ENCODE data around the gene ARHGAP32. TPM values are rescaled to one million over a fixed set of nuclear protein-coding genes. Genes with fewer than 3 reads are reported as not detected.

ARHGAP32 gene
- total and polyA plus RNA-seq, 7 experiments from 2014 or later, result 2.3 to 10.5 (median 4.9) TPM

- H3K4me3 Mint-ChIP-seq, result no peak within 1 kb of the TSS
- POLR2A ChIA-PET, result no interaction called here
- peaks cover 0 to 26% (median 8%) of the 10 kb centered on the region in 5 donors for H3K27me3 Mint-ChIP-seq
These were observed 249.2 kb downstream of the ARHGAP32 start, which contains the start of gene TP53AIP1 for GRCh38 chr11:128942817-128943427. TSS of gene TP53AIP1 (minus strand) at chr11:128942871. CDS start at chr11:128937818, 5,053 bp downstream.

DNA sequence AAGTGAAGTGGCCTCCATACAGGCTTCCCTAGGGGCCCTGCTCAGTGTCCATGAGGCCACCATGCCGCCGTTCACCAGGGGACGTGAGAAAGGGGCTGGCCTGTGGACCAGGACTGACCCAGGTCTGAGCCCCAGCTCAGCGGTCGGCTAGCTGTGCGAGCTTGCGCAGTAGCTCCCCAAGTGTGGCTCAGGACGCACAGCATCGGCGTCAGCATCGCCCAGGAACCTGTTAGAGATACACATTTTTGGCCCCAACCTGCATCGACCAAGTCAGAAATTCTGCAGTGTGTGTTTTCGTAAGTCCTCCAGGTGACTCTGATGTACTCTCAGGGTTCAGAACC, 249.9 kb downstream of the ARHGAP32 start:
- ChIA-PET POLR2A (no interaction called here), CTCF (no interaction called here)
- Mint-ChIP-seq H3K4me3 (no peak overlapping the region), H3K9me3 (no peaks in the 10 kb centered on the region), H3K27me3 (peaks cover 0 to 26% (median 6%) of the 10 kb centered on the region in 5 donors), H3K4me1 (no peaks in the 10 kb centered on the region), H3K27ac (no peak overlapping the region), H3K36me3 (no peaks in the 10 kb centered on the region)
- Histone ChIP-seq H3K36me3 (ENCODE audit: control insufficient read depth in 2 of 3, insufficient read depth in 3 of 3, low read length in 3 of 3) (no peaks in the 10 kb centered on the region), H3K4me1 (ENCODE audit: control insufficient read depth in 2 of 2, insufficient read depth in 2 of 2, low read length in 2 of 2) (no peaks in the 10 kb centered on the region), H3K9me3 (ENCODE audit: control insufficient read depth in 2 of 3, low read length in 3 of 3) (no peaks in the 10 kb centered on the region), H3K27me3 (ENCODE audit: control insufficient read depth in 2 of 2, insufficient read depth in 2 of 2, low read length in 2 of 2) (no peaks in the 10 kb centered on the region), H3K4me3 (ENCODE audit: low read length) (no peak overlapping the region), H3K27ac (ENCODE audit: low read depth, low read length) (no peak overlapping the region)
- DNase-seq, result no peak
- intact Hi-C loops (cut with micrococcal nuclease), result no loop called here
- no peak for ATAC-seq

More at GRCh38 chr11:128942817-128943427, 249.2 kb downstream of the ARHGAP32 start, which contains the start of gene TP53AIP1:
- ATAC-seq (no peak), DNase-seq (no peak)
- Histone ChIP-seq H3K9me3 (ENCODE audit: control insufficient read depth in 2 of 3, low read length in 3 of 3) (no peaks in the 10 kb centered on the region), H3K4me1 (ENCODE audit: control insufficient read depth in 2 of 2, insufficient read depth in 2 of 2, low read length in 2 of 2) (no peaks in the 10 kb centered on the region), H3K27ac (ENCODE audit: low read depth, low read length) (no peak within 1 kb of the TSS), H3K4me3 (ENCODE audit: low read length) (no peak within 1 kb of the TSS), H3K36me3 (ENCODE audit: control insufficient read depth in 2 of 3, insufficient read depth in 3 of 3, low read length in 3 of 3) (no peaks in the 10 kb centered on the region), H3K27me3 (ENCODE audit: control insufficient read depth in 2 of 2, insufficient read depth in 2 of 2, low read length in 2 of 2) (no peaks in the 10 kb centered on the region)
- CTCF ChIA-PET, result no interaction called here
- no peaks in the 10 kb centered on the region for H3K9me3 Mint-ChIP-seq
- intact Hi-C loops (cut with micrococcal nuclease), result no loop called here
- H3K27ac Mint-ChIP-seq, result no peak within 1 kb of the TSS
- H3K36me3 Mint-ChIP-seq, result no peaks in the 10 kb centered on the region
- H3K4me1 Mint-ChIP-seq, result no peaks in the 10 kb centered on the region

DNA sequence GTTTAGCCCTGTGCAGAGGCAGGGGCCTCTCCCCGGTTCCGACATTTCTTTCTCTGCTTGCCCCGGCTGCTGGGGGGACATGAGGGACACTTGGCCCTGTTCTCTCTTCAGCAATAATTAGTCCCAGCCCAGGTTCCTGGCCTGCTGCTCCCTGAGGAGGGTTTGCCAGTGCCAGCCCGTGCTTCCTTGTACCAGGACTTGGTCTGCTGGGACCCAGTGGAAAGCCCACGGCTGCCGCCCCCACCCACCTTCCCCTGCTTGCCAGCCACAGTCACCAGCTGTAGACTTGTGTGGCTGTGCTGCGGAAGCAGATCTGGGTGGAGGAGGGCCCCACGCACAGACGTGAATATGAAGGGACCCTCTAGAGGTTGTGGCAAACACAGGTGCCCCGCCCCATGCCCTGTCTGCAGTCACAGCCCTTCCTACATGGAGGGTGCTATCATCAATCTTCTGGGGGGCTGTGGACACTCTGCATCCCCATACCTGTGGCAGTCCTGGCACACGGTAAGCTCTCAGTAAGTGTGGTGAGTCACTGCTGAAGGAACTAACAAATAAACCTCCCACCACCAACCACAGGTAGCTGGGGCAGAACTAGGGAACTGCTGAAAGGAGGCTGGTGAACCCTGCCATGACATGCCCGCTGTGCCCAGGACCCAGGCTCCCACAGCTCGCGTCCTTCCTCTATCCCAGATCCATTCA, 250.4 kb downstream of the ARHGAP32 start:
- H3K9me3 ChIP-seq (ENCODE audit: control insufficient read depth in 2 of 3, low read length in 3 of 3), result no peaks in the 10 kb centered on the region
- Mint-ChIP-seq H3K27me3 (peaks cover 0 to 26% (median 6%) of the 10 kb centered on the region in 5 donors), H3K9me3 (no peaks in the 10 kb centered on the region), H3K27ac (no peak overlapping the region), H3K4me3 (no peak overlapping the region), H3K4me1 (no peaks in the 10 kb centered on the region), H3K36me3 (no peaks in the 10 kb centered on the region)
- POLR2A ChIA-PET, result no interaction called here
- ATAC-seq, result no peak
- DNase-seq, result no peak
- no peaks in the 10 kb centered on the region for H3K4me1 ChIP-seq (ENCODE audit: control insufficient read depth in 2 of 2, insufficient read depth in 2 of 2, low read length in 2 of 2)
- intact Hi-C loops (cut with micrococcal nuclease), result no loop called here
- no peak overlapping the region for H3K27ac ChIP-seq (ENCODE audit: low read depth, low read length)
- no peaks in the 10 kb centered on the region for H3K36me3 ChIP-seq (ENCODE audit: control insufficient read depth in 2 of 3, insufficient read depth in 3 of 3, low read length in 3 of 3)
- H3K4me3 ChIP-seq (ENCODE audit: low read length), result no peak overlapping the region
- CTCF ChIA-PET, result no interaction called here
- no peaks in the 10 kb centered on the region for H3K27me3 ChIP-seq (ENCODE audit: control insufficient read depth in 2 of 2, insufficient read depth in 2 of 2, low read length in 2 of 2)

GRCh38 chr11:128941110-128941509, 251.0 kb downstream of the ARHGAP32 start:
- H3K36me3 ChIP-seq (ENCODE audit: control insufficient read depth in 2 of 3, insufficient read depth in 3 of 3, low read length in 3 of 3), result no peaks in the 10 kb centered on the region
- no peaks in the 10 kb centered on the region for H3K9me3 ChIP-seq (ENCODE audit: control insufficient read depth in 2 of 3, low read length in 3 of 3)
- Mint-ChIP-seq H3K4me1 (no peaks in the 10 kb centered on the region), H3K4me3 (no peak overlapping the region), H3K36me3 (no peaks in the 10 kb centered on the region), H3K9me3 (no peaks in the 10 kb centered on the region), H3K27me3 (peaks cover 0 to 26% (median 6%) of the 10 kb centered on the region in 5 donors), H3K27ac (peak overlapping the region in 1 of 9 donors; percentile 6)
- H3K4me1 ChIP-seq (ENCODE audit: control insufficient read depth in 2 of 2, insufficient read depth in 2 of 2, low read length in 2 of 2), result no peaks in the 10 kb centered on the region
- ChIA-PET CTCF (no interaction called here), POLR2A (no interaction called here)
- H3K4me3 ChIP-seq (ENCODE audit: low read length), result no peak overlapping the region
- intact Hi-C loops (cut with micrococcal nuclease), result no loop called here
- ATAC-seq, result no peak
- H3K27me3 ChIP-seq (ENCODE audit: control insufficient read depth in 2 of 2, insufficient read depth in 2 of 2, low read length in 2 of 2), result no peaks in the 10 kb centered on the region
- no peak overlapping the region for H3K27ac ChIP-seq (ENCODE audit: low read depth, low read length)
- DNase-seq, result no peak

- ATAC-seq, result no peak
- Mint-ChIP-seq H3K36me3 (no peaks in the 10 kb centered on the region), H3K9me3 (no peaks in the 10 kb centered on the region), H3K4me1 (no peaks in the 10 kb centered on the region), H3K27me3 (peaks cover 0 to 24% (median 6%) of the 10 kb centered on the region in 5 donors), H3K27ac (no peak overlapping the region), H3K4me3 (no peak overlapping the region)
- no peaks in the 10 kb centered on the region for H3K9me3 ChIP-seq (ENCODE audit: control insufficient read depth in 2 of 3, low read length in 3 of 3)
- intact Hi-C loops (cut with micrococcal nuclease), result no loop called here
- no peaks in the 10 kb centered on the region for H3K27me3 ChIP-seq (ENCODE audit: control insufficient read depth in 2 of 2, insufficient read depth in 2 of 2, low read length in 2 of 2)
- DNase-seq, result no peak
- H3K4me3 ChIP-seq (ENCODE audit: low read length), result no peak overlapping the region
- ChIA-PET CTCF (no interaction called here), POLR2A (no interaction called here)
- no peaks in the 10 kb centered on the region for H3K36me3 ChIP-seq (ENCODE audit: control insufficient read depth in 2 of 3, insufficient read depth in 3 of 3, low read length in 3 of 3)
- H3K27ac ChIP-seq (ENCODE audit: low read depth, low read length), result no peak overlapping the region
- no peaks in the 10 kb centered on the region for H3K4me1 ChIP-seq (ENCODE audit: control insufficient read depth in 2 of 2, insufficient read depth in 2 of 2, low read length in 2 of 2)
These were observed 251.5 kb downstream of the ARHGAP32 start for GRCh38 chr11:128940603-128941002.

DNA sequence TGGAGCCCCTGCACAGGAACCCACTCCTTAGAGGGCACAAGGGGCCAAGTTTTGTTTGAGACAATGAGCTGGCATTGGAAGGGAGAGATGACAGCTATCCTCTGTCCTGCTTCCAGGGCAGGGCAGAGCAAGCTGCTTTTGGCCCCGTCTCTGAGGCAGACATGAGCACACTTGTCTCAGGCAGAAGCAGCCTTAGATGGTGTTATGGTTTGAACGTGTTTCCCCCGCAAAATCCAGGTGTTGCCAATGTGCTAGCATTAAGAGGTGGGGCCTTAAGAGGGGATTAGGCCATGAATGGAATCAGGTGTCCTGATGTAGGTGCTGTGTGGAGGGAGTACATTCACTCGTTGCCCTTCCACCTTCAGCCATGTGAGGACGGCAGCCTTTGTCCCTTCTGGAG, 252.0 kb downstream of the ARHGAP32 start:
- Histone ChIP-seq H3K27me3 (ENCODE audit: control insufficient read depth in 2 of 2, insufficient read depth in 2 of 2, low read length in 2 of 2) (no peaks in the 10 kb centered on the region), H3K36me3 (ENCODE audit: control insufficient read depth in 2 of 3, insufficient read depth in 3 of 3, low read length in 3 of 3) (no peaks in the 10 kb centered on the region), H3K9me3 (ENCODE audit: control insufficient read depth in 2 of 3, low read length in 3 of 3) (no peaks in the 10 kb centered on the region), H3K4me1 (ENCODE audit: control insufficient read depth in 2 of 2, insufficient read depth in 2 of 2, low read length in 2 of 2) (no peaks in the 10 kb centered on the region), H3K27ac (ENCODE audit: low read depth, low read length) (no peak overlapping the region), H3K4me3 (ENCODE audit: low read length) (no peak overlapping the region)
- no peaks in the 10 kb centered on the region for H3K4me1 Mint-ChIP-seq
- no peak for ATAC-seq
- no peak for DNase-seq
- H3K4me3 Mint-ChIP-seq, result no peak overlapping the region
- intact Hi-C loops (cut with micrococcal nuclease), result no loop called here
- ChIA-PET POLR2A (no interaction called here), CTCF (no interaction called here)
- no peaks in the 10 kb centered on the region for H3K9me3 Mint-ChIP-seq
- no peaks in the 10 kb centered on the region for H3K36me3 Mint-ChIP-seq
- H3K27ac Mint-ChIP-seq, result no peak overlapping the region
- H3K27me3 Mint-ChIP-seq, result peaks cover 0 to 19% (median 2%) of the 10 kb centered on the region in 5 donors

DNA sequence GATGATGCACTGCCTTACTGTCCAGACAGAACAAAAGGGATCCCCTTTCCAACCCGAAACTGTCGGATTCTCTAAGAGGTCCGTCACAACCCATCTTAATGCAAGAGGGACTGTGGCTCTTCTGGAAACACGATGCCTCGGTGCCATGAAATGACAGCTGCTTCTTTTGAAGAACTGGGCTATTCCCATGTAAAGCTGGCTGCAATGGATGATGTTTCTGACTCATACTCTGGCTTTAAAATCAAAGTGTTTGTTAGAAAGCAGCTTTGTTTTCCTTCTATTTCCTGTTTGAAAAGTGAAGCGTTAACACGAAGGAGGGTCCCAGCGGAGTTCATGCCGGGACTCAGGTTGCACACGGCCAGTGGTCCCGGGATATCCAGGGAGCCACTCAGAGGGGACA, 252.5 kb downstream of the ARHGAP32 start:
- intact Hi-C loops (cut with micrococcal nuclease), result no loop called here
- H3K9me3 Mint-ChIP-seq, result no peaks in the 10 kb centered on the region
- no peaks in the 10 kb centered on the region for H3K4me1 Mint-ChIP-seq
- peaks cover 0 to 14% (median 0%) of the 10 kb centered on the region in 5 donors for H3K27me3 Mint-ChIP-seq
- CTCF ChIA-PET, result no interaction called here
- Histone ChIP-seq H3K27ac (ENCODE audit: low read depth, low read length) (no peak overlapping the region), H3K4me3 (ENCODE audit: low read length) (no peak overlapping the region), H3K9me3 (ENCODE audit: control insufficient read depth in 2 of 3, low read length in 3 of 3) (no peaks in the 10 kb centered on the region), H3K36me3 (ENCODE audit: control insufficient read depth in 2 of 3, insufficient read depth in 3 of 3, low read length in 3 of 3) (no peaks in the 10 kb centered on the region), H3K27me3 (ENCODE audit: control insufficient read depth in 2 of 2, insufficient read depth in 2 of 2, low read length in 2 of 2) (no peaks in the 10 kb centered on the region), H3K4me1 (ENCODE audit: control insufficient read depth in 2 of 2, insufficient read depth in 2 of 2, low read length in 2 of 2) (no peaks in the 10 kb centered on the region)
- no peak overlapping the region for H3K4me3 Mint-ChIP-seq
- H3K27ac Mint-ChIP-seq, result no peak overlapping the region
- no peak for DNase-seq
- no peaks in the 10 kb centered on the region for H3K36me3 Mint-ChIP-seq
- ATAC-seq, result no peak
- POLR2A ChIA-PET, result no interaction called here
